ENCODE data around the gene NUP210L.

NUP210L gene

GRCh38 chr1:154178911-154179811 is 24.3 kb upstream of the NUP210L start (continued):
- TF ChIP-seq ZFP69B (tag by site-specific recombination; IDR thresholded peaks at IDR 0.05), result no peak
- TF ChIP-seq MZF1 (tag by site-specific recombination; IDR thresholded peaks at IDR 0.05; ENCODE audit: borderline replicate concordance), result peak; percentile 86; the same call in 1 of the 2 replicates
- TF ChIP-seq SP2 (tag by site-specific recombination; IDR thresholded peaks at IDR 0.05), result no peak
- no peak for TF ChIP-seq ZNF585B (tag by site-specific recombination; IDR thresholded peaks at IDR 0.05)
- TF ChIP-seq ZNF548 (tag by site-specific recombination; IDR thresholded peaks at IDR 0.05), result no peak
- peak; percentile 23; the same call in 1 of the 2 replicates for TF ChIP-seq GLIS1 (tag by site-specific recombination; IDR thresholded peaks at IDR 0.05)
- no peak for TF ChIP-seq ZSCAN18 (tag by site-specific recombination; IDR thresholded peaks at IDR 0.05)
- TF ChIP-seq ZNF214 (tag by site-specific recombination; IDR thresholded peaks at IDR 0.05; ENCODE audit: borderline replicate concordance), result no peak
- TF ChIP-seq EGR2 (tag by site-specific recombination; IDR thresholded peaks at IDR 0.05; ENCODE audit: low read depth), result peak; percentile 65
- TF ChIP-seq BCL6B (tag by site-specific recombination; IDR thresholded peaks at IDR 0.05), result no peak
- no peak for TF ChIP-seq ZNF747 (tag by site-specific recombination; IDR thresholded peaks at IDR 0.05)
- TF ChIP-seq ZNF426 (tag by site-specific recombination; IDR thresholded peaks at IDR 0.05), result no peak
- TF ChIP-seq OVOL3 (tag by site-specific recombination; IDR thresholded peaks at IDR 0.05), result no peak
- no peak for TF ChIP-seq ZNF768 (tag by site-specific recombination; IDR thresholded peaks at IDR 0.05)
- TF ChIP-seq ZNF221 (tag by site-specific recombination; IDR thresholded peaks at IDR 0.05; ENCODE audit: borderline replicate concordance), result no peak
- no peak for TF ChIP-seq ZNF184 (tag by site-specific recombination; IDR thresholded peaks at IDR 0.05)
- TF ChIP-seq ZNF133 (tag by site-specific recombination; IDR thresholded peaks at IDR 0.05), result no peak
- no peak for TF ChIP-seq ZNF366 (tag by site-specific recombination; conservative IDR thresholded peaks at IDR 0.05)
- no peak for TF ChIP-seq ZNF138 (tag by site-specific recombination; IDR thresholded peaks at IDR 0.05; ENCODE audit: borderline replicate concordance)
- no peak for TF ChIP-seq ZNF560 (tag by site-specific recombination; IDR thresholded peaks at IDR 0.05; ENCODE audit: borderline replicate concordance)
- no peak for TF ChIP-seq HOXC10 (CRISPR knock-in tag; IDR thresholded peaks at IDR 0.05)
- no peak for TF ChIP-seq ZNF514 (tag by site-specific recombination; IDR thresholded peaks at IDR 0.05)
- no peak for TF ChIP-seq ZNF362 (tag by site-specific recombination; IDR thresholded peaks at IDR 0.05)
- no peak for TF ChIP-seq ZNF580 (tag by site-specific recombination; IDR thresholded peaks at IDR 0.05)
- no peak for TF ChIP-seq ZNF677 (tag by site-specific recombination; IDR thresholded peaks at IDR 0.05)
- TF ChIP-seq PRDM1 (tag by site-specific recombination; IDR thresholded peaks at IDR 0.05), result no peak
- no peak for TF ChIP-seq SP3 (tag by site-specific recombination; IDR thresholded peaks at IDR 0.05)
- TF ChIP-seq KLF8 (tag by site-specific recombination; IDR thresholded peaks at IDR 0.05), result no peak
- TF ChIP-seq ZNF792 (tag by site-specific recombination; IDR thresholded peaks at IDR 0.05), result no peak
- no peak for TF ChIP-seq ZNF791 (tag by site-specific recombination; IDR thresholded peaks at IDR 0.05)
- TF ChIP-seq ZNF292 (tag by site-specific recombination; IDR thresholded peaks at IDR 0.05; ENCODE audit: borderline replicate concordance, low read depth), result no peak
- 0 out of 2 replicates have a peak, but pooled peaks have one; percentile 42 for TF ChIP-seq SCRT1 (tag by site-specific recombination; IDR thresholded peaks at IDR 0.05; ENCODE audit: borderline replicate concordance)
- no peak for TF ChIP-seq ZNF280D (tag by site-specific recombination; IDR thresholded peaks at IDR 0.05)
- no peak for TF ChIP-seq ZNF248 (tag by site-specific recombination; IDR thresholded peaks at IDR 0.05)
- no peak for TF ChIP-seq ZNF558 (tag by site-specific recombination; IDR thresholded peaks at IDR 0.05)
